Glutamatergic neuron (in vitro differentiated cells): ENCODE data around the gene SLC25A43. TPM values are rescaled to one million over a fixed set of nuclear protein-coding genes. Genes with fewer than 3 reads are reported as not detected.
"Not testable (repeated sequence)": the region's sequence is repeated elsewhere in the genome, so short reads cannot be mapped to it uniquely, and the experiment has no call there.

Experiments used
- DNase-seq: peaks from one replicate; pipeline ENCODE4 v3.0.0; 2022
- H3K27ac Mint-ChIP-seq: one replicate; pipeline ENCODE4 v1.8.0; 2020; ENCODE audit warnings: mild to moderate bottlenecking, mixed read lengths, inconsistent platforms; ENCODE audit not compliant: unreplicated experiment
- H3K27me3 Mint-ChIP-seq: one replicate; pipeline ENCODE4 v1.8.0; 2020; ENCODE audit warnings: mild to moderate bottlenecking, moderate library complexity, mixed read lengths, inconsistent platforms; ENCODE audit not compliant: unreplicated experiment
- H3K36me3 Mint-ChIP-seq: one replicate; pipeline ENCODE4 v1.8.0; 2020; ENCODE audit warnings: mild to moderate bottlenecking, mixed read lengths, inconsistent platforms; ENCODE audit not compliant: unreplicated experiment
- H3K4me1 Mint-ChIP-seq: one replicate; pipeline ENCODE4 v1.8.0; 2020; ENCODE audit warnings: mild to moderate bottlenecking, low read depth, mixed read lengths, inconsistent platforms; ENCODE audit not compliant: unreplicated experiment
- H3K4me3 Mint-ChIP-seq: one replicate; pipeline ENCODE4 v1.8.0; 2020; ENCODE audit warnings: mild to moderate bottlenecking, mixed read lengths, inconsistent platforms; ENCODE audit not compliant: unreplicated experiment
- H3K9me3 Mint-ChIP-seq: one replicate; pipeline ENCODE4 v1.8.0; 2020; ENCODE audit warnings: mild to moderate bottlenecking, moderate library complexity, mixed read lengths, inconsistent platforms; ENCODE audit not compliant: unreplicated experiment
- total RNA-seq: library from RNA; stranded (reverse); fragmentation: NEBNext Ultra II Directional; extraction: Animal tissue kit (Norgen Biotek cat#: 25700); gene quantifications from one replicate; pipeline ENCODE4 v1.2.1, GENCODE V29; 2021; ENCODE audit not compliant: unreplicated experiment
- TF ChIP-seq, protein P1 (sequence below): fragments of 200-600 bp; sonication (generic); IDR thresholded peaks from one replicate; pipeline ENCODE4 v1.5.0; 2021; ENCODE audit not compliant: partially characterized antibody, unreplicated experiment

SLC25A43 gene
- total RNA-seq, 1 donor from 2014 or later, result 1.0 TPM

DNA sequence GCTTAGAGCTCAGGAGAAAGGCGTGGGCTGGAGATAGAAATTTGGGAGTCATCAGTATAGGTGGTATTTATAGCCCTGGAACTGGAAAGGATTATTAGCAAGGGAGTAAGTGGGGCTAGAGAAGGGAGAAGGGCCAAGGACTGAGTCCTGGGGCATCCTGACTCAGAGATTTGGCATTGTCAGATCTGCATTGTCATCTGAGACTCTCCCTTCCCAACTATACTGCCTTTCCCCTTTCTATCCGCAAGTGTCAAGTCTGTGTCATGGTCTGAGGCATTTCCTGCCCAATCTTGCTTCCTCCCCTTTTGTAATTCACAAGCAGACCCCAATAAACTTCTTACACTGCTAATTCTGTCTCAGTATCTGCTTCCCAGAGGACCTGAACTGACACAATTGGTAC is 24.4 kb upstream of the SLC25A43 start:
- DNase-seq, result no peak
- Mint-ChIP-seq H3K4me1 (no peaks in the 10 kb centered on the region), H3K9me3 (peaks cover 1% of the 10 kb centered on the region), H3K36me3 (no peaks in the 10 kb centered on the region), H3K27me3 (no peaks in the 10 kb centered on the region), H3K27ac (no peak overlapping the region), H3K4me3 (no peak overlapping the region)
- TF ChIP-seq, protein P1, sequence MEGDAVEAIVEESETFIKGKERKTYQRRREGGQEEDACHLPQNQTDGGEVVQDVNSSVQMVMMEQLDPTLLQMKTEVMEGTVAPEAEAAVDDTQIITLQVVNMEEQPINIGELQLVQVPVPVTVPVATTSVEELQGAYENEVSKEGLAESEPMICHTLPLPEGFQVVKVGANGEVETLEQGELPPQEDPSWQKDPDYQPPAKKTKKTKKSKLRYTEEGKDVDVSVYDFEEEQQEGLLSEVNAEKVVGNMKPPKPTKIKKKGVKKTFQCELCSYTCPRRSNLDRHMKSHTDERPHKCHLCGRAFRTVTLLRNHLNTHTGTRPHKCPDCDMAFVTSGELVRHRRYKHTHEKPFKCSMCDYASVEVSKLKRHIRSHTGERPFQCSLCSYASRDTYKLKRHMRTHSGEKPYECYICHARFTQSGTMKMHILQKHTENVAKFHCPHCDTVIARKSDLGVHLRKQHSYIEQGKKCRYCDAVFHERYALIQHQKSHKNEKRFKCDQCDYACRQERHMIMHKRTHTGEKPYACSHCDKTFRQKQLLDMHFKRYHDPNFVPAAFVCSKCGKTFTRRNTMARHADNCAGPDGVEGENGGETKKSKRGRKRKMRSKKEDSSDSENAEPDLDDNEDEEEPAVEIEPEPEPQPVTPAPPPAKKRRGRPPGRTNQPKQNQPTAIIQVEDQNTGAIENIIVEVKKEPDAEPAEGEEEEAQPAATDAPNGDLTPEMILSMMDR, result no peak

DNA sequence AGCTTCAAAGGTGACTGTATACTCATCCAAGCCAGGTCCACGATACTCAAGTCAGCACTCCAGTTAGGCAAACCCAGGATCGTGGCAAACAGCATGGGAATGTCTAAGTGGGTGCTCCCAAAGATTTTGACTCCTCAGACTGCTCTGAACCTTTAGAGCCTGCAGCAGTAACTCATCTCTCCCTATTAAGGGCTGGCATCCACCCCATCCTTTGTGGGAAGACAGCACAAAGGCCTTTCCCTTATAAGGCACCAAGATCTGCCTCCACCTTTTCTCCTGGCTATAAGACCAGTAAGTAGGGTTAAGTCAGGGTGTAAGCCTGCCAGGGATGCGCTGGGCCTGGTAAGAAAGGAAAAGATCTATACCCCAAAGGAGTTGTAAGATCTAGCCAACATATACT is 23.6 kb upstream of the SLC25A43 start:
- TF ChIP-seq, protein P1, result no peak
- Mint-ChIP-seq H3K27me3 (no peaks in the 10 kb centered on the region), H3K4me1 (no peaks in the 10 kb centered on the region), H3K27ac (no peak overlapping the region), H3K36me3 (no peaks in the 10 kb centered on the region), H3K4me3 (no peak overlapping the region), H3K9me3 (peaks cover 1% of the 10 kb centered on the region)
- no peak for DNase-seq

DNA sequence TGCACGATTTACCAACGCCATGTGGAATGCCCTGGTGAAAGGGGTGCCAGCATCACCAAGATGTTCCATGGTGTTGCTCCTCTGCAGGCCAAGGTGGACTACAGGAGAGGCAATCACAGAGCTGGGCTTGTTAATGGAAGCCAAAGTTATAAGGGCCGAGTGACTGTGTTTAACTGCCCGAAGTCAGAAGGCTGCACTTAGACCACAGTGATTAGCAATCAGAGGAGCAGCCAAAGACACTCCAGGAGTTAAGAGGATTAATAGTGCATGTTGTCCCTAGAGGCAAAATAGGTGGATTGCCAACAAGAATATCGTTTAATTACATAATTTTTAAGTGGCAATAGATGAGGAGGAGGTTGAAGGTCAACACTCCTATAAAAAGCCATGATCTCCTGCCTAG is 22.8 kb upstream of the SLC25A43 start:
- Mint-ChIP-seq H3K4me1 (no peaks in the 10 kb centered on the region), H3K27ac (no peak overlapping the region), H3K36me3 (no peaks in the 10 kb centered on the region), H3K9me3 (peaks cover 1% of the 10 kb centered on the region), H3K4me3 (no peak overlapping the region), H3K27me3 (no peaks in the 10 kb centered on the region)
- DNase-seq, result no peak
- TF ChIP-seq, protein P1, result no peak

DNA sequence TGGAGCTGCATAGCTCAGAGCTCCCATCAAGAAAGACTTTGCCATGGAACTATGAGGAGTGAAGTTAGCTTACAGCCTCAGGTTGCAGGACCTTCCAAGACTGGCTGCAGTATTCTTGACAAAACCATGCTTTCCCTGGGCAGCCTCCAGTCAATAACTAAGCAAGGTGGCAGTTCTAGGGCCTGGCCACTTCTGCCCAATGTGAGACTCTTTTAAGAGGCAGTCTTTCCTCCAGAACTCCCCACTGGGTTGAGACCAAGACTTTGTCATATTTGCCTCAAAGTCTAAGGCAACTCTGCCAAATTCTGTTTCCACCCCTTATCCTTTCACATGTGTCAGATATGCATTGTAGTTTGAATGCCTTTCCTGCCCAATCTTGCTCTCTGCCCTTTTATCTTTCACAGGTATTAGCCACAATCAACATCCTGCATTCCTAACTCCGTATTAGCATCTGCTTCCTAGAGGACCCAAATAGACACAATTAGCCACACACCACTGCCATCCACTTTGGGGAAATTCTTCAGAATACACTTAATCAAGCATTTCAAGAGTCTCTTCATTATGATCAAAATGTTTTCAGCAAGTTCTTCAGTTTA is 17.7 kb upstream of the SLC25A43 start:
- H3K4me3 Mint-ChIP-seq, result no peak overlapping the region
- TF ChIP-seq, protein P1, result no peak
- no peaks in the 10 kb centered on the region for H3K9me3 Mint-ChIP-seq

DNA sequence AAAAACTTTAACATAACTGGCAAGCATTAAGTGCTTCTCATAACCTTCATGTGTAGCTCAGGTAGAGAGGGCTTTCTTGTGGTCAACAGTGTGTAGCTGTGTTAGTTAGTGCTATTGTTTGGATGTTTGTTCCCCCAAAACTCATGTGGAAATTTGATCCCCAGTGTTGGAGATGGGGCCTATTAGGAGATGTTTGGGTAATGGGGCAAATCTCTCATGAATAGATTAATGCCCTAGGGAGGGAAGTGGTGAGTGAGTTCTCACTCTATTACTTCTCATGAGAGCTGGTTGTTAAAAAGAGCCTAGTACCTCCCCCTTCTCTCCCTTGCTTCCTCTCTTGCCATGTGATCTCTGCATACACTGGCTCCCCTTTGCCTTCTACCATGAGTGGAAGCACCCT is 16.5 kb upstream of the SLC25A43 start:
- TF ChIP-seq, protein P1, result no peak
- no peaks in the 10 kb centered on the region for H3K9me3 Mint-ChIP-seq
- no peak overlapping the region for H3K27ac Mint-ChIP-seq

More for the DNA sequence above, 17.7 kb upstream of the SLC25A43 start:
- H3K27ac Mint-ChIP-seq, result no peak overlapping the region
- no peak for DNase-seq
- H3K36me3 Mint-ChIP-seq, result no peaks in the 10 kb centered on the region
- no peaks in the 10 kb centered on the region for H3K4me1 Mint-ChIP-seq
- H3K27me3 Mint-ChIP-seq, result no peaks in the 10 kb centered on the region

DNA sequence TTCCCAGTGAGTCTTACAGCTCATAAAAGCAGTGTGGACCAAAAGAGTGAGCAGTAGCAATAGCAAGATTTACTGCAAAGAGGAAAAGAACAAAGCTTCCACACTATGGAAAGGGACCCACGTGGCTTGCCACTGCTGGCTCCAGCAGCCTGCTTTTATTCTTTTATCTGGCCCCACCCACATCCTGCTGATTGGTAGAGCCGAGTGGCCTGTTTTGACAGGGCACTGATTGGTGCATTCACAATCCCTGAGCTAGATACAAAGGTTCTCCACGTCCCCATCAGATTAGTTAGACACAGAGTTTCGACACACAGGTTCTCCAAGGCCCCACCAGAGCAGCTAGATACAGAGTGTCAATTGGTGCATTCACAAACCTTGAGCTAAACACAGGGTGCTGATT is 12.5 kb upstream of the SLC25A43 start:
- H3K4me3 Mint-ChIP-seq, H3K9me3 Mint-ChIP-seq, DNase-seq, H3K27me3 Mint-ChIP-seq, H3K27ac Mint-ChIP-seq, H3K36me3 Mint-ChIP-seq, H3K4me1 Mint-ChIP-seq: not testable (repeated sequence)

More for the DNA sequence above, 16.5 kb upstream of the SLC25A43 start:
- H3K36me3 Mint-ChIP-seq, result no peaks in the 10 kb centered on the region
- H3K4me3 Mint-ChIP-seq, result no peak overlapping the region
- H3K4me1 Mint-ChIP-seq, result no peaks in the 10 kb centered on the region
- no peaks in the 10 kb centered on the region for H3K27me3 Mint-ChIP-seq
- no peak for DNase-seq

DNA sequence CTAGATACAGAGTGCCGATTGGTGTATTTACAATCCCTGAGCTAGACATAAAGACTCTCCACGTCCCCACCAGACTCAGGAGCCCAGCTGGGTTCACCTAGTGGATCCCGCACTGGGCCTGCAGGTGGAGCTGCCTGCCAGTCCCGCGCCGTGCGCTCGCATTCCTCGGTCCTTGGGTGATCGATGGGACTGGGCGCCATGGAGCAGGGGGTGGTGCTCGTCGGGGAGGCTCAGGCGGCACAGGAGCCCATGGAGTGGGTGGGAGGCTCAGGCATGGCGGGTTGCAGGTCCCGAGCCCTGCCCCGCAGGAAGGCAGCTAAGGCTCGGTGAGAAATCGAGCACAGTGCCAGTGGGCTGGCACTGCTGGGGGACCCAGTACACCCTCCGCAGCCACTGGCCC is 11.7 kb upstream of the SLC25A43 start:
- not testable (repeated sequence) for H3K4me3 Mint-ChIP-seq, H3K9me3 Mint-ChIP-seq, H3K27ac Mint-ChIP-seq, H3K36me3 Mint-ChIP-seq, H3K4me1 Mint-ChIP-seq, H3K27me3 Mint-ChIP-seq, DNase-seq
